Measurements from ENCODE around the gene UTP4. TPM values are rescaled to one million over a fixed set of nuclear protein-coding genes. Genes with fewer than 3 reads are reported as not detected.
"Not testable (repeated sequence)": the region's sequence is repeated elsewhere in the genome, so short reads cannot be mapped to it uniquely, and the experiment has no call there.

UTP4 gene
- total RNA-seq, 1 experiment from 2014 or later: 72.3 TPM

DNA sequence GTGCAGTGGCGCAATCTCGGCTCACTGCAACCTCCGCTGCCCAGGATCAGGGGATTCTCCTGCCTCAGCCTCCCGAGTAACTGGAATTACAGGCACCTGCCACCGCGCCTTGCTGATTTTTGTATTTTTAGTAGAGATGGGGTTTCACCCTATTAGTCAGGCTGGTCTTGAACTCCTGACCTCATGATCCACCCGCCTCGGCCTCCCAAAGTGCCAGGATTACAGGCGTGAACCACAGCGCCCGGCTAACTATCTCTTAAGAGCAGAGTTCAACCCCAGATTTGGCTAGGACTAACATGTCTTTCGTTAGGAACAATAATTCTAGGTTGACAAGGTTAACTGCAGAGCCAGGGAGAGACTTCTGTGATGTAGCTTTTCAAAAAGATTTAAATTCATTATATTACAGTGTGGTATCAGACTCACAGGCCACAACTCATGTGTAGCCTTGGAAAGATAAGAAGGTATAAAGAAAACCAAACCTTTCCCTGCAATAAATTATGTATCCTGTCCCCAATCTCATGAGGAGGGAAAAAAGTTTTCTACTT, 4.4 kb upstream of the UTP4 start:
- DNase-seq (ENCODE audit: low read depth): no peak

DNA sequence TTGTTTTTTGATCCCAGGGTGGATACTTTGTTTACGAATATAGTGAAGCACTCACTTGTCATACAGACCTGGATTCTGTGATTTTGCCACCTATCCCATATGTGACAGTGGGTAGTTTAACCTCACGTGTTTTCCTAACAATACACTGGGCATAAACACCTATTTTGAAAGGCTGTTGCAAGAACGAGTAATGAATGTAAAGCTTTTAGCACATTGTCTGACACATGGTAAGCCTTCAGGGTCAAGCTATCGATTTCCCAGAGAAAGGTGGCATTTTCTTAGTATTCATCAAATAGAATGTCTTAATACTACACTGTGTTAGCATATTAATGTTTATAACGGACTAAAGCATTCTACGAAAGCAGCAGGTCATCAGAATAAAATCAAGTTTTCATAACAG, 2.0 kb upstream of the UTP4 start:
- DNase-seq (ENCODE audit: low read depth): no peak

DNA sequence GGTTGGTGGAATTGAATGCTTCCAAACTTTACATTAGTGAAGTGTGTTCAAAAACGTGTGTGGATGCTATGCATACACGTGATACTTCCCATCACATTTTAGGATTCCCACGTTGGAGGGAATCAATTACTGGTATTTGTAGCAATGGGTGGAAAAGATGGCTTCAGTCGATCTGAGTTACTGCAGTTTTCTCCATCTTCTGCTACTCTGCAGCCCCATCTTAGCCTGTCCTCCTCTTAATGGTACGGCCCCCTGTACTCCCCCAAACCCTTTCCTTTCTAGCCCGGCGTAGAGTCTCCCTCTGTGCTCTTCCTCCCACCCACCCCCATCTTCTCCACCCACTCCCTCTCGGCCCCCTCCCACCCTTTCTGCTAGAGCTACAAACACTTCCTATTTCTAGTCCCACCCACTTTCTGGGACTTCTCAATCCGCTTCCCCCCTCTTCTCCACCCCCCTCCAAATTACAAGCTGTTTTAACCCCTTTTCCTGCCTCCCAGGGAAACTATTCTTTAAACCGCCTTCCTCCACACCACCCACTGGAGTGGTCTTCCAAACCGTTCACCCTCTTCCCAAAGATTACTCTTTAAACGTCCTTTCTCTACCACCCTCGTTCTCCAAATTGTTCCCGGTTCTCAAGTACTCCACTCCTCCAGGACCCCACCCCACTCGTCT, 1.1 kb upstream of the UTP4 start:
- peak; percentile 18 for DNase-seq (ENCODE audit: low read depth)

DNA sequence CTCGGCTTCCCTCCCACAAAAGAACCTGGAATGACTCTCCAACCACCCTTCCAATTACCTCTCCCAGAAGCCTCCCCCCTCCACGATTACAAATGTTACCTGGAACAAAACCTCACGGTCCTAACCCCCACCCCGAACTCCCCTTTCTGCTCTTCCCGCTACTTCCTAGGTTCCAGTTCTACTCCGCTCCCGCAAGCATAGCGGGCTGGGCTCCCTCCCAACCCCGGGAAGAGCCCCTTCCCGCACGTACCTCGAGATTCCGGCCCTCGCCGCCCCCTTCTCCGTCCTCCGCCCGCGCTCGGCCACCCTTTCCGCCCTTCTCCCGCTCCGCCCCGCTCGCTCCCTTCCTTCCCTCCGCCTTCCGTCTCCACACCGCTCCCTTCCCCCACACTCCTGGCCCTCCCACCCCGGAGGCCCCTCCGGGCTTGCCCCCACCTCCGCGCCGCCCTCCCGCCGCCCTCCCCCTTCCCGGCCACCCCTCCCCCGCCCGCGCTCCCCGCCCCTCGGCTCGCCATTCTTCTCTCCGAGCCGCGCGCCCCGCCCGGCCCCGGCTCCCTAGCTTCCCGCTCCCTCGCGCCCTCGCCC, 518 bp upstream of the UTP4 start:
- peak; percentile 59 for DNase-seq (ENCODE audit: low read depth)

DNA sequence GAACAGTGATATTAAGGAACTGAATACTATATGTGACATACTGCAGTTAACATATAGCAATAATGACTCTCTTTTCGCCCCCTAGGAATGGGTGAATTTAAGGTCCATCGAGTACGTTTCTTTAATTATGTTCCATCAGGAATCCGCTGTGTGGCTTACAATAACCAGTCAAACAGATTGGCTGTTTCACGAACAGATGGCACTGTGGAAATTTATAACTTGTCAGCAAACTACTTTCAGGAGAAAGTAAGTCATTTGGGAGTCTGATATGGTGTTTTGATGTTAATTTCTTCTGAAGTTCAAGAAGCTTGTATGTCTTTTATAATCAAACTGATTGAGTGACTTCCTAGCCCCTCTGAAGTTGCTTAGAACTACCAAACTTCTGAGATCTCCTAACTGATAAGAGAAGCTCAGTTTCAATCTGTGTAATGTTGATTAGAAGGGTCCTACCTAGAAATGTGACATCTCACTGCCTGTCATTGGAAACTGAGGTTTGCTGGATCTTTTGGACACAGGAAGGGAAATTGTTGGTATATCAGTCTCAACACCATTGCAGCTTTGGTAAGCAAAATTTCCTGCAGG, 1.0 kb downstream of the UTP4 start:
- DNase-seq (ENCODE audit: low read depth): no peak

DNA sequence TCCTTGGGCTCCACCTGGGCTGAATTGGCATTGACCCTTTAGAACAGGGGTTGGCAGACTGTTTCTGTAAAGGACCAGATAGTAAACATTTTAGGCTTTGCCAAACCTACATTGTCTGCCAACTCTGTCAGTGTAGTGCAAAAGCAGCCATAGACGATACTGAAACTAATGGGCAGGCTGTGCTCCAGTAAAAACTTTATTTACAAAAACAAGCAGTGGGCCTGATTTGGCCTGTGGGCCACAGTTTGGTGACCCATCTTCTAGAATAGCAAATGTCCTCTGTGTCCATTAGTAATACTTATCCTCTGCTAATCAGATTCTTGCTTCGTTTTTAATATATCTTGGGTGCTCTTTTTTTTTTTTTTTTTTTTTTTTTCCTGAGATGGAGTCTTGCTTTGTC, 6.2 kb downstream of the UTP4 start:
- no peak for DNase-seq (ENCODE audit: low read depth)

DNA sequence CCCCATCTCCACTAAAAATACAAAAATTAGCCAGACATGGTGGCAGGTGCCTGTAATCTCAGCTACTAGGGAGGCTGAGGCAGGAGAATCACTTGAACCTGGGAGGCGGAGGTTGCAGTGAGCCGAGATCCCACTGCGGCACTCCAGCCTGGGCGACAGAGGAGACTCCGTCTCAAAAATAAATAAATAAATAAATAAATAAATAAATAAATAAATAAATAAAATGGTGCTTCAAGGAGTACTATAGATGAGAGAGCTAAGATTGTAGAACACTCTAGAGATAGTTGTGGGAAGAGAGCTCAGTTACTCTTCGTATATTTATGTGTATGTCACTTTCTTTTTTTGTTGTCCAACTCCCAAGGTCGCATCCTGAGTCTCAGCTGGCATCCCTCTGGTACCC, 7.0 kb downstream of the UTP4 start:
- not testable (repeated sequence) for DNase-seq (ENCODE audit: low read depth)

DNA sequence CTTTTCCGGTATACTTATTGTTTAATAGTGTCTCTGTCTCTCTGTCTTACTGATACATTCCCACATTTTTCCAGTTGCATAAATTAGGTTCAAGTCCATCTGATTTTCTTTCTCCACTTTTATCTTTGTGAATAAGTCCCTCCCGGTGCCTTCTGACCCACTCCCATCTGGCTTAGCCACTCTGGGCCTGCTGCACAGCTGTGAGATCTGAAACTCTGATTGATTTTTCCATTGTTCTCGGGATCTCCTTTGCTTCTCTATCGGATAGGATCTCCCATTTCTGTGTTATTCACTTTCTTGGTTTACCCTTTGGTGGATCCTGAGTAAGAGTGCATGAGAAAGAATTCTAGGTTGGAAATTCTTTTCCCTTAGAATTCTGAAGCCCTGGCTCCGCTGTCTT, 8.6 kb downstream of the UTP4 start:
- DNase-seq (ENCODE audit: low read depth): no peak

DNA sequence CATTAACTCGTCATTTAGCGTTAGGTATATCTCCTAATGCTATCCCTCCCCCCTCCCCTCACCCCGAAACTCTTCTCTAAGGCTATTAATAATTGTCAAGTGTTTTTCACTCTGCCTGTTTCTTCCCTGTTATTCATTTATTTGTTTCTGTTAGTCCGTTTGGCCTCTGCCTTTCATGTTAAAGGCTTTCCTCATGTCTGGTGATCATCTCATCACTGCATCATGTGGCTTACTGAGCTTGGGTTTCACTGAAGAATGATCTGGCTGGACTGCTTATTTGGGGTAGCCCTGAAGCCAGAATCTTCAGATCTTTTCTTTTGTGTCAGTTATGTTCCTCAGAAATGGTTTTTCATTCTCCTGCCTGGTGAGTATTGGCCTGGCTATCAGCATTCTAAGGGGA, 9.5 kb downstream of the UTP4 start:
- DNase-seq (ENCODE audit: low read depth): no peak

DNA sequence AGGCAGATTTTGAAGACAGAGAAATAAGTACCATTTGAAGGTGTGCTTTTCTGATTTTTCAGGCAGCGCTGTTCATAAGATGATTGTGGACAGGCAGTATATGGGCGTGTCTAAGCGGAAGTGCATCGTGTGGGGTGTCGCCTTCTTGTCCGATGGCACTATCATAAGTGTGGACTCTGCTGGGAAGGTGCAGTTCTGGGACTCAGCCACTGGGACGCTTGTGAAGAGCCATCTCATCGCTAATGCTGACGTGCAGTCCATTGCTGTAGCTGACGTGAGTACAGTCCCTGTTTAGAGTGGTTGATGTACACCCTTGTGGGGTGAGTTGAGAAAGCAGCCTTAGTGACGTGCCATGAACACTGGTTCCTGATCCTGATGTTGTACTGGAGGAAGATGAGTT, 10.7 kb downstream of the UTP4 start:
- DNase-seq (ENCODE audit: low read depth): no peak

DNA sequence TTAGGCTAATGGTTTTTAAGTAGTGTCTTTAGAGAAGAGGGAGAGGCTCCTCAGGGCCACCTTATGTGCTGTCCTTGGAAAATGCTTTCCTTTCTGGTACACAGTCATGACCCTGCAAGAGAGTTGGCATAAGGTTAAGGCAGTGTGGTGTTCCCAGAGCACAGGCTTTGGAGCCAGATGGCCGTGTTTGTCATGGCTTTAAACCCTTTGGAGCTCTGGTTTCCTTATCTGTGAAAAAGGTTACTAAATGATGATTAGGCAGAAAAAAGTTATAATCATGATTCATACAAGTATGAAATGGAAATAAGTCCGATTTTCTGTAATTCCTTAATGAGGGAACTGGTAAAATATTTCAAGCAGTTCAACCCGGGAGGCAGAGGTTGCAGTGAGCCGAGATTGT, 13.2 kb downstream of the UTP4 start:
- no peak for DNase-seq (ENCODE audit: low read depth)

DNA sequence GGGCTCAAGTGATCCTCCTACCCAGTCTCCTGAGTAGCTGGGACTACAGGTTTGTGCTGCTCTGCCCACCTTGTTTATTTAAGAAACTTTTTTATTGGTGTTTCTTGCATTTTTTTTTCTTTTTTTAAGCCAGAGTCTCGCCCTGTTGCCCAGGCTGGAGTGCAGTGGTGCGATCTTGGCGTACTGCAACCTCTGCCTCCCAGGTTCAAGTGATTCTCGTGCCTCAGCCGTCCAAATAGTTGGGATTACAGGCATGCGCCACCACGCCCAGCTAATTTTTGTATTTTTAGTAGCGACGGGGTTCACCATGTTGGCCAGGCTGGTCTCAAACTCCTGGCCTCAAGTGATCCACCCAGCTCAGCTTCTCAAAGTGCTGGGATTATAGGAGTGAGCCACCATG, 17.2 kb downstream of the UTP4 start:
- not testable (repeated sequence) for DNase-seq (ENCODE audit: low read depth)

DNA sequence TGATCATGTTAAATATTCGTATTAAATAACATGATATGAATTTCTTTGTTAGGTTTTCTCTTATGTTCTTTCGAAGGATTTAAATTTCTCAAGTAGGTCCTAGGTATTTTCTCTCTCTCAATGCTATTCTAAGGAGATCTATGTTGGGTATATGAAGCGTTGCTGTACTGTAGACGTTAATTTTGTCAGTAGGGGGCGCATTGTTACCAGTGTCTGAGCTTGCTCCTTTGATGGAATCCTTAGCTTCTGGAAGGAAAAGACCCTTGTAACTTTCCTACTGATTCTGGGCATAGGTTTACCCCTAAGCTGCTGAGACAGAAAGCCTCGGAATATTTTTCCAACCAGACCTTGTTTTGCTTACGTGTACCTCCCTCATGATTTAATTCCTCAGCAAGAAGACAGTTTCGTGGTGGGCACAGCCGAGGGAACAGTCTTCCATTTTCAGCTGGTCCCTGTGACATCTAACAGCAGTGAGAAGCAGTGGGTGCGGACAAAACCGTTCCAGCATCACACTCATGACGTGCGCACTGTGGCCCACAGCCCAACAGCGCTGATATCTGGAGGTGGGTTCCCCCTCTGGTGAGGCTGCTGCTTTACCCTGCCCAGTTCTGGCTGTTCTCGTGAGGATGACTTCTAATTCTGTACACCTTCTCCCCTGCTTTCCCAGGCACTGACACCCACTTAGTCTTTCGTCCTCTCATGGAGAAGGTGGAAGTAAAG, 17.9 kb downstream of the UTP4 start:
- DNase-seq (ENCODE audit: low read depth): peak; percentile 69

DNA sequence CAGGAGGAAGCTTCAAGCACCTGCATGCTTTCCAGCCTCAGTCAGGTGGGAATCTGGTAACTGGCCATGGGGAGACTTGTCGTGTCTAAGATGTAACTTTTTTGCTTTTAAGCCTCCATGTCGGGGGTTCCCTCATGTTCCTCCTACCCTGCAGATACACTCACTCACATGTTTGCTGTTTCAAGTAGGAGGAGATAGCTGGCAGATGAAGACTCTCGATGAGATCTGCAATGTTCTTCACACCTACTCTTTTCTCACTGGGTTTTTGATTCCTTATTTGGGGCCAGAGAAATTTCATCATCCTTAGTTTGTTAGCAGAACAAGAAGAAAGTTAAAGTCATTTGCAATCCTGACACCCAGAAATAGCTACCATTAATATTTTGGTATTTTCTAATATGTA, 24.7 kb downstream of the UTP4 start:
- no peak for DNase-seq (ENCODE audit: low read depth)

DNA sequence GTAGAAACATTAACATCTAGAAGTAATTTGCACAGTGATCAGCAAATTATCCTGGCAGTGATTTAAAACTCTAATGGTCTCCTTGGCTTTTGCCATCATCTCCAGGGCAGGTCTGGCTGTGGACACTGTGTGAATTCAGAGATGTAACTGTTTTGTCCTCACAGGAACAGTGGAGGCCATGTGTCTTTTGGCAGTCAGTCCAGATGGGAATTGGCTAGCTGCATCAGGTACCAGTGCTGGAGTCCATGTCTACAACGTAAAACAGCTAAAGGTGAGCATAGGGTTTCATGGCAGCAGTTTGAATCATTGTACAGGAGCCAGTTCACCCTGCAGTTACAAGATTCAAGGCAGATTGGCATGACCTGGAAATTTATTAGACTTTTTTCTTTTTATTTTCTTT, 27.7 kb downstream of the UTP4 start:
- no peak for DNase-seq (ENCODE audit: low read depth)

DNA sequence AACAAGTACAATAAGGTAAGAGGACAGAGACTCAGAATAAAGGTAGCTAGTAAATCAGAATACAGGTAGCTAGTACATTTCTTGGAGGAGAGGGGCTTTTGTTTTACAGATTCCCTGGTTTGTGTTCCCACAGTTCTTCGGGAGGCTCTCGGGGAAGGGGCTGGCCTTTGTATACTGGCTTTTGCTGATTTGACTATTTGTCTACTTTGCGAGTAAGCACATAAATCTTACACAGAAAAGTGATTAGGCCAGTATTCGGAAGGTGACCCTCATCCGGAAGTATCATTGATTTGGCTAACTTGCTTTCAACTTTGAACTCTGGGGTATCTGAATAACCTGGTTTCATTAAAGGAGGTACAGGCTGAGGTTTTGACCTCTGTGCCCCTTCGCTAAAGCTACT, 33.1 kb downstream of the UTP4 start:
- DNase-seq (ENCODE audit: low read depth): no peak

DNA sequence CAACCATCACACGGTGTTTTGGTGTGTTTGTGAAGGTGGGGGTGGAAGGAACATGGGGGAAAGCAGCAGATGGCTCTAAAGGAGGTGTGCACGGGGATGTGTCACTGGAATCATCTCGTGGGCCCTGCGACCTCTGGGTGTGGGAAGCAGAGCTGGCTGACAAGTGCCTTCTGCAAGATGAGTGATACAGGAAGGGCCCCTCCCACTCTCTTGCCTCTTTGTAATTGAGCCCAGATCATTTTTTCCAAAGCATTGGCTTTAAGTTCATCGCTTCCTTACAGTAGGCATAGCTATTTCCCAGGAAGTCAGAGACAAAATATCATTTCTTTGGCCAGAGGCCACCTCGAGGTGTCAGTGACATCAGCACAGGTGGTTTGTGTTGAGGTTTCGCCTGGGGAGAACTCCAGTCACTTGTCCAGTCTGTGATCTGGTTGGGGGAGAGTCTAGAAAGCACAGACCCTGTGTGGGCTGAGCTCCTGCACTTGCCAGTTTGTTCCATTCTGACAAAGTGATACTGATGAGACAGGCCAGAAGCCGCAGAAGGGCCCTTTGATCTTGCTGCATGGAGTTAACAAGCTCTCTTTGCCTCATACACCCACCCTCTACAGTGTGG, 33.9 kb downstream of the UTP4 start:
- DNase-seq (ENCODE audit: low read depth): peak; percentile 92

DNA sequence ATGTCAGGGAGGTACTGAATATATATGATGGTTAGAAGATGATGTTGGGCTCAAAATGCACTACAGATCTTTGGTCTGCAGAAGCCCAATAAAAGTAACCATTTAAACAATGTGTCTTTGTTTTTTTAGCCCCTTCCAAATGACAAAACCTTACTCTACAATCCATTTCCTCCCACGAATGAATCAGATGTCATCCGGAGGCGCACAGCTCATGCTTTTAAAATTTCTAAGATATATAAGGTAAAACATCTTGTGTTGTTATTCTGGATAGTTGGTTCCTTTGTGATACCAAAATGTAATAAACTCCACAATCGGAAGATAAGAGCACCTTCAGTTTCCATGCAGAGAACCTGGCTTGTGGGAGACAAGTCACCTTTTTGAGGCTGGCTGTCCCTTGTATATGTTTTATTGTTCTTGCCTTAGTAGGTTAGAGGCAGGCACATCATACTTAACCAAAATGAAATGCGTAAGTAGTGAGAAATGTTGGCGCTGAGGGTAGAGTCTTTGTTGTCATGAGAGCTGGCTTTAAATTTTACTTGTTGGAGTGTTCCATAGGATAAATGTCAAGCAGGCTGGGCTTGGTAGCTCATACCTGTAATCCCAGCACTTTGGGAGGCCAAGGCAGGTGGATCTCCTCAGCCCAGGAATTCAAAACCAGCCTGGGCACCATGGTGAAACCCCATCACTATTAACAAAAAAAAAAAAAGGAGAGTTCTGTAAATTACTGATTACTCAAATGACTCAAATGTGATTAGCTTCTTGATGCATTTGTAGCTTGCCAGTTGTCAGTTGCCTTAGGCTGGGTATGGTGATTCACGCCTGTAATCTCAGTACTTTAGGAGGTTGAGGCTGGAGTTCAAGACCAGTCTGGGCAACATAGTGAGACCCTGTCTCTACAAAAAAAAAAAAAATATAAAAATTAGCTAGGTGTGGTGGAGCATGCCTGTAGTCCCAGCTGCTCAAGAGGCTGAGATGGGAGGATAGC, 34.8 kb downstream of the UTP4 start:
- DNase-seq (ENCODE audit: low read depth): peak; percentile 91

DNA sequence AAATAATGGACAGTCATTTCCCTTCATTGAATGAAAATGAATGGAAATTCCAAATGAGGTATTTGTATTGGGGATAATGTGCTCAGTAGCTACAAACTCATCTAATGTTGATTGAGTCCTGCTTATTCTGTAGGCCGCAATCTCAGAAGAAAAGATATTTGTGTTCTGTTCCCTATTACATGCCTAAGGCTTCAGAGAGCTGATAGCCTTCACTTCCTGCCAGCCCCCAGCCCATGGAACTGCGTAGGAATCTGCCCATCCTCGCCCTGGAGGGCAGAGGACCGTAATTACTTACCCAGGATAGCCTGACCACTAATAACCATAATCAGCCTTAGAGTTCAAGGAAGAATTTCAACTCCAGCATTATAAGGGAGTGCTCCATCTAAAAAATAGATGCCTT, 36.6 kb downstream of the UTP4 start:
- DNase-seq (ENCODE audit: low read depth): no peak

DNA sequence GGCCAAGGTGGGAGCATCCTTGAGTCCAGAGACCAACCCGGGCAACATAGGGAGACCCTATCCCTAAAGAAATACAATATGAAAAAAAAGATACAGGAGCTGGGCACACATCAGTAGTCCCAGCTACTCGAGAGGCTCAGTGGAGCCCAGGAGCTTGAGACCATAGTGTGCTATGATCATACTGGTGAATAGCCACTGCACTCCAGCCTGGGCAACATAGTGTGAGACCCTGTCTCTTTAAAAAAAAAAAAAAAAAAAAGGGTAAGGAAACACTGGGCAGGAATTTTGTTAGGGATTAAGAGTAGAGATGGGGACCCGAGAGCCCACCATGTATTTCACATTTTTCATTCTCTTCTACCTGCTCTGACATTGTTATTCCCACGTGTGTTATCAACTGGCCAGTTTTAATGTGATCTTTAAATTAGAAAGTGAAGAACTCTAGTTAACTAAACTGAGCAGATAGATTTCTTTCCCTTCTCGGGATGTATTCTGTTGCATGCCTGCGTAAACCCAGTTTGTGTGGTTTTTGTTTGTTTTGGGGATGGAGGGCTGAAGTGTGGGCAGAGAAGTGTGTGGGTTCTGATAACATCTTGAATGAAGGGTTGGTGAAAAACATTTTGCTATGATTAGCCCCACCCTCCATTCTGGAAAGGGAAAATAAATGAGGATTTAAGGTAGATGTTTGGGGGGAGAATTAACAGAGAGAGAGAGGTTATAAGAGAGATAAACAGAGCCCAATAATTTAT, 37.3 kb downstream of the UTP4 start:
- DNase-seq (ENCODE audit: low read depth): no peak
